ENCODE measurements around the gene STX3.

GRCh38 chr11:59800390-59801025 lies 45.3 kb downstream of the STX3 start:
- TF ChIP-seq CTCF (IDR thresholded peaks at IDR 0.05) (no peak), POLR2A (IDR thresholded peaks at IDR 0.05) (no peak), POLR2AphosphoS5 (IDR thresholded peaks at IDR 0.05) (no peak)

Measured in prostate gland (tissue), 2 donors.